ENCODE measurements around the gene FREM1.

GRCh38 chr9:14838701-14839100, 71.5 kb downstream of the FREM1 start:
- TF ChIP-seq, protein P1, sequence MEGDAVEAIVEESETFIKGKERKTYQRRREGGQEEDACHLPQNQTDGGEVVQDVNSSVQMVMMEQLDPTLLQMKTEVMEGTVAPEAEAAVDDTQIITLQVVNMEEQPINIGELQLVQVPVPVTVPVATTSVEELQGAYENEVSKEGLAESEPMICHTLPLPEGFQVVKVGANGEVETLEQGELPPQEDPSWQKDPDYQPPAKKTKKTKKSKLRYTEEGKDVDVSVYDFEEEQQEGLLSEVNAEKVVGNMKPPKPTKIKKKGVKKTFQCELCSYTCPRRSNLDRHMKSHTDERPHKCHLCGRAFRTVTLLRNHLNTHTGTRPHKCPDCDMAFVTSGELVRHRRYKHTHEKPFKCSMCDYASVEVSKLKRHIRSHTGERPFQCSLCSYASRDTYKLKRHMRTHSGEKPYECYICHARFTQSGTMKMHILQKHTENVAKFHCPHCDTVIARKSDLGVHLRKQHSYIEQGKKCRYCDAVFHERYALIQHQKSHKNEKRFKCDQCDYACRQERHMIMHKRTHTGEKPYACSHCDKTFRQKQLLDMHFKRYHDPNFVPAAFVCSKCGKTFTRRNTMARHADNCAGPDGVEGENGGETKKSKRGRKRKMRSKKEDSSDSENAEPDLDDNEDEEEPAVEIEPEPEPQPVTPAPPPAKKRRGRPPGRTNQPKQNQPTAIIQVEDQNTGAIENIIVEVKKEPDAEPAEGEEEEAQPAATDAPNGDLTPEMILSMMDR (IDR thresholded peaks at IDR 0.05) = no peak
- TF ChIP-seq POLR2A (IDR thresholded peaks at IDR 0.05) (no peak), POLR2AphosphoS5 (IDR thresholded peaks at IDR 0.05; ENCODE audit: insufficient read depth in 1 of 2, low read depth in 1 of 2) (no peak)
